Endodermal cell (in vitro differentiated cells): ENCODE results near the gene SEMA3B. TPM values are rescaled to one million over a fixed set of nuclear protein-coding genes. Genes with fewer than 3 reads are reported as not detected.
A peak's percentile ranks its signal among the peaks of the same experiment; 100 is the strongest.

Experiments
- DNase-seq: peaks from one replicate; pipeline ENCODE4 v3.0.0-alpha.2; 2017
- H3K27ac ChIP-seq: 2 replicates; pipeline ENCODE4 v1.5.1; 2013; ENCODE audit warnings: mild to moderate bottlenecking, low read depth, low read length, moderate library complexity
- H3K27me3 ChIP-seq: 2 replicates; pipeline ENCODE4 v1.6.1; 2013; ENCODE audit warnings: mild to moderate bottlenecking, low read length, moderate library complexity; ENCODE audit not compliant: insufficient read depth, control insufficient read depth, poor library complexity, severe bottlenecking
- H3K36me3 ChIP-seq: 2 replicates; pipeline ENCODE4 v1.7.0; 2013; ENCODE audit warnings: mild to moderate bottlenecking, low read length, moderate library complexity; ENCODE audit not compliant: control insufficient read depth, insufficient read depth
- H3K4me1 ChIP-seq: one replicate; pipeline ENCODE4 v1.7.0; 2013; ENCODE audit warnings: low read length; ENCODE audit not compliant: control insufficient read depth, insufficient read depth
- H3K4me3 ChIP-seq: 2 replicates; pipeline ENCODE4 v1.5.1; 2013; ENCODE audit warnings: mild to moderate bottlenecking, low read length, moderate library complexity
- H3K9ac ChIP-seq: 2 replicates; pipeline ENCODE4 v1.6.1; 2013; ENCODE audit warnings: mild to moderate bottlenecking, low read length, moderate library complexity; ENCODE audit not compliant: poor library complexity, severe bottlenecking; ENCODE audit errors: extremely low read depth
- H3K9me3 ChIP-seq: 2 replicates; pipeline ENCODE4 v1.6.1; 2013; ENCODE audit warnings: mild to moderate bottlenecking, low read length, moderate library complexity; ENCODE audit not compliant: control insufficient read depth
- H3K27ac Mint-ChIP-seq: 2 replicates; pipeline ENCODE4 v1.8.0; 2020; ENCODE audit warnings: mixed read lengths
- H3K27me3 Mint-ChIP-seq: 2 replicates; pipeline ENCODE4 v1.8.0; 2021; ENCODE audit warnings: mild to moderate bottlenecking, mixed read lengths; ENCODE audit not compliant: insufficient read depth
- H3K36me3 Mint-ChIP-seq: 2 replicates; pipeline ENCODE4 v1.8.0; 2020; ENCODE audit warnings: low read depth, mixed read lengths
- H3K4me1 Mint-ChIP-seq: 2 replicates; pipeline ENCODE4 v1.8.0; 2020; ENCODE audit warnings: mixed read lengths
- H3K4me3 Mint-ChIP-seq: 2 replicates; pipeline ENCODE4 v1.8.0; 2020; ENCODE audit warnings: mild to moderate bottlenecking, moderate library complexity, mixed read lengths
- H3K9me3 Mint-ChIP-seq: 2 replicates; pipeline ENCODE4 v1.8.0; 2020; ENCODE audit warnings: mild to moderate bottlenecking, mixed read lengths
- WGBS, 2 experiments: methylation state at CpG; one replicate each; pipeline versions ENCODE4 v1.1.5 to v1.1.7; 2013; ENCODE audit warnings: missing lambda C conversion rate in 2 of 2, mixed read lengths in 1 of 2; ENCODE audit not compliant: insufficient coverage in 1 of 2, insufficient read length in 1 of 2; 5-methylcytosine and 5-hydroxymethylcytosine counted together
- total RNA-seq, 2 donors: library from RNA; stranded (reverse); fragmentation: NEBNext Ultra II Directional in 1 of 2; extraction: Animal tissue kit (Norgen Biotek cat#: 25700) in 1 of 2; gene quantifications; 2 replicates in 1 of 2; 3 replicates in 1 of 2; pipeline ENCODE4 v1.2.1, GENCODE V29; 2021
- TF ChIP-seq, protein P1 (sequence below): fragments of 200-600 bp; sonication (generic); conservative IDR thresholded peaks from 2 replicates; pipeline ENCODE4 v1.5.0; 2021; ENCODE audit warnings: antibody characterized with exemption, mild to moderate bottlenecking

Gene SEMA3B
- total RNA-seq, 2 donors from 2014 or later, result 6.5 to 10.3 TPM

DNA sequence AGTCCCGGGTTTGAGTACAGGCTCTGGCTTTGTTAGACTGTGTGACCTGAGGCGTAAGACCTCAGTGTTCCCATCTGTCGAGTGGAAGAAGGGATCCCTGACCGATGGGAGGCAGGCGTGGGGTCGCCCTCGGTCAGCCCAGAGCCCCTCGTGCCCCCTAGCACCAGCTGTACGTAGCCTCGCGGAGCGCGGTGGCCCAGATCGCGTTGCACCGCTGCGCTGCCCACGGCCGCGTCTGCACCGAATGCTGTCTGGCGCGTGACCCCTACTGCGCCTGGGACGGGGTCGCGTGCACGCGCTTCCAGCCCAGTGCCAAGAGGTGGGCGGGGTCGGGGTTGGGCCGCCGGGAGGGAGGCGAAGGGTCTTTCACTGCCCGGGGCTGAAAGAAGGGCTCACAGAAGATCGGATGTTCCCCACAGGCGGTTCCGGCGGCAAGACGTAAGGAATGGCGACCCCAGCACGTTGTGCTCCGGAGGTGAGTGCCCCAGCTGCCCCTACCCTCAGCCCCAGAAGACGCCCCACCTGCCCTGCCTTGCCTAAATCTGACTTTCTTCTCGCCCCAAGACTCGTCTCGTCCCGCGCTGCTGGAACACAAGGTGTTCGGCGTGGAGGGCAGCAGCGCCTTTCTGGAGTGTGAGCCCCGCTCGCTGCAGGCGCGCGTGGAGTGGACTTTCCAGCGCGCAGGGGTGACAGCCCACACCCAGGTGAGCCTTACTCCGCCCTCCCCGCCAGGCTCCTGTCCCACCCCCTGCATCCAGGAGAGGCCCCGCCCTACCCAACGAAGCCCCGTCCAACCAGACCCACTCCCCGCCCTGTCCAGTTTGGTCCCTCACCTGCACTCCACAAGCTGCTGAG is 6.4 kb downstream of the SEMA3B start:
- no peaks in the 10 kb centered on the region for H3K4me1 ChIP-seq
- Mint-ChIP-seq H3K4me3 (peak overlapping the region; percentile 44), H3K27me3 (peaks cover 71% of the 10 kb centered on the region), H3K27ac (no peak overlapping the region), H3K36me3 (no peaks in the 10 kb centered on the region), H3K9me3 (peaks cover 7% of the 10 kb centered on the region), H3K4me1 (peaks cover 13% of the 10 kb centered on the region)
- H3K36me3 ChIP-seq, result no peaks in the 10 kb centered on the region
- no peak overlapping the region for H3K27ac ChIP-seq
- no peaks in the 10 kb centered on the region for H3K9me3 ChIP-seq
- H3K27me3 ChIP-seq, result peaks cover 39% of the 10 kb centered on the region
- no peak overlapping the region for H3K9ac ChIP-seq
- DNase-seq, result peak; percentile 79
- TF ChIP-seq, protein P1, sequence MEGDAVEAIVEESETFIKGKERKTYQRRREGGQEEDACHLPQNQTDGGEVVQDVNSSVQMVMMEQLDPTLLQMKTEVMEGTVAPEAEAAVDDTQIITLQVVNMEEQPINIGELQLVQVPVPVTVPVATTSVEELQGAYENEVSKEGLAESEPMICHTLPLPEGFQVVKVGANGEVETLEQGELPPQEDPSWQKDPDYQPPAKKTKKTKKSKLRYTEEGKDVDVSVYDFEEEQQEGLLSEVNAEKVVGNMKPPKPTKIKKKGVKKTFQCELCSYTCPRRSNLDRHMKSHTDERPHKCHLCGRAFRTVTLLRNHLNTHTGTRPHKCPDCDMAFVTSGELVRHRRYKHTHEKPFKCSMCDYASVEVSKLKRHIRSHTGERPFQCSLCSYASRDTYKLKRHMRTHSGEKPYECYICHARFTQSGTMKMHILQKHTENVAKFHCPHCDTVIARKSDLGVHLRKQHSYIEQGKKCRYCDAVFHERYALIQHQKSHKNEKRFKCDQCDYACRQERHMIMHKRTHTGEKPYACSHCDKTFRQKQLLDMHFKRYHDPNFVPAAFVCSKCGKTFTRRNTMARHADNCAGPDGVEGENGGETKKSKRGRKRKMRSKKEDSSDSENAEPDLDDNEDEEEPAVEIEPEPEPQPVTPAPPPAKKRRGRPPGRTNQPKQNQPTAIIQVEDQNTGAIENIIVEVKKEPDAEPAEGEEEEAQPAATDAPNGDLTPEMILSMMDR, result no peak
- 17 to 29% methylated on average over 36 to 65 of the region's 65 CpGs for WGBS, 2 experiments
- H3K4me3 ChIP-seq, result peak overlapping the region; percentile 53

DNA sequence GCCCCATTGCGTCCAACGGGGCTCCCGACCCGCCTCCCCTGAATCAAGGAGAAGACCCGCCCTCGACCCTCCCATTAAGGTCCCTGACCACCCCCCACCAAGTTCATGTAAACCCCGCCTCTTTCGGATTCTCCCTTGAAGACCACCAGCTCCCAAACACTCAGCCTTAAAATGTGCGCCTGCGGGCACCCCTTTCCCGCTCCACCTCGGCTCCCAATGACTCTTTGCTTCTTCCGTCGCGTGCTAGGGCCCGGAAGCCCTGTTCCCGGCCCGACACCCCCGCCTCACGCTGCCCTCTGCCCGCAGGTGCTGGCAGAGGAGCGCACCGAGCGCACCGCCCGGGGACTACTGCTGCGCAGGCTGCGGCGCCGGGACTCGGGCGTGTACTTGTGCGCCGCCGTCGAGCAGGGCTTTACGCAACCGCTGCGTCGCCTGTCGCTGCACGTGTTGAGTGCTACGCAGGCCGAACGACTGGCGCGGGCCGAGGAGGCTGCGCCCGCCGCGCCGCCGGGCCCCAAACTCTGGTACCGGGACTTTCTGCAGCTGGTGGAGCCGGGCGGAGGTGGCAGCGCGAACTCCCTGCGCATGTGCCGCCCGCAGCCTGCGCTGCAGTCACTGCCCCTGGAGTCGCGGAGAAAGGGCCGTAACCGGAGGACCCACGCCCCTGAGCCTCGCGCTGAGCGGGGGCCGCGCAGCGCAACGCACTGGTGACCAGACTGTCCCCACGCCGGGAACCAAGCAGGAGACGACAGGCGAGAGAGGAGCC is 7.2 kb downstream of the SEMA3B start:
- peaks cover 13% of the 10 kb centered on the region for H3K4me1 Mint-ChIP-seq
- TF ChIP-seq, protein P1, result no peak
- Histone ChIP-seq H3K4me3 (no peak overlapping the region), H3K27ac (no peak overlapping the region), H3K27me3 (peaks cover 39% of the 10 kb centered on the region), H3K4me1 (no peaks in the 10 kb centered on the region), H3K36me3 (no peaks in the 10 kb centered on the region), H3K9ac (no peak overlapping the region), H3K9me3 (no peaks in the 10 kb centered on the region)
- no peaks in the 10 kb centered on the region for H3K36me3 Mint-ChIP-seq
- H3K4me3 Mint-ChIP-seq, result peak overlapping the region; percentile 44
- H3K27me3 Mint-ChIP-seq, result peaks cover 71% of the 10 kb centered on the region
- peaks cover 7% of the 10 kb centered on the region for H3K9me3 Mint-ChIP-seq
- peak; percentile 79 for DNase-seq
- 83 to 89% methylated on average over 70 to 79 of the region's 79 CpGs for WGBS, 2 experiments
- no peak overlapping the region for H3K27ac Mint-ChIP-seq

DNA sequence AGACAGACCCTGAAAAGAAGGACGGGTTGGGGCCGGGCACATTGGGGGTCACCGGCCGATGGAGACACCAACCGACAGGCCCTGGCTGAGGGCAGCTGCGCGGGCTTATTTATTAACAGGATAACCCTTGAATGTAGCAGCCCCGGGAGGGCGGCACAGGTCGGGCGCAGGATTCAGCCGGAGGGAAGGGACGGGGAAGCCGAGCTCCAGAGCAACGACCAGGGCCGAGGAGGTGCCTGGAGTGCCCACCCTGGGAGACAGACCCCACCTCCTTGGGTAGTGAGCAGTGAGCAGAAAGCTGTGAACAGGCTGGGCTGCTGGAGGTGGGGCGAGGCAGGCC is 7.8 kb downstream of the SEMA3B start:
- no peak for DNase-seq
- Histone ChIP-seq H3K4me1 (no peaks in the 10 kb centered on the region), H3K4me3 (no peak overlapping the region), H3K36me3 (no peaks in the 10 kb centered on the region), H3K27me3 (peaks cover 39% of the 10 kb centered on the region), H3K9me3 (no peaks in the 10 kb centered on the region), H3K27ac (no peak overlapping the region), H3K9ac (no peak overlapping the region)
- TF ChIP-seq, protein P1, result no peak
- Mint-ChIP-seq H3K9me3 (peaks cover 7% of the 10 kb centered on the region), H3K4me3 (no peak overlapping the region), H3K36me3 (no peaks in the 10 kb centered on the region), H3K27ac (no peak overlapping the region), H3K27me3 (peaks cover 71% of the 10 kb centered on the region), H3K4me1 (peaks cover 13% of the 10 kb centered on the region)
- 93 to 96% methylated on average over 16 to 17 of the region's 17 CpGs for WGBS, 2 experiments
